Measurements from ENCODE around the gene WNT9B. TPM values are rescaled to one million over a fixed set of nuclear protein-coding genes. Genes with fewer than 3 reads are reported as not detected.

WNT9B gene
- total RNA-seq, 1 donor from 2014 or later, result not detected

- no peak overlapping the region for H3K4me3 ChIP-seq
Observed at GRCh38 chr17:46876926-46877325, 25.5 kb downstream of the WNT9B start.

GRCh38 chr17:46877466-46877865 is 26.1 kb downstream of the WNT9B start:
- no peak for TF ChIP-seq CTCF (IDR thresholded peaks at IDR 0.05)
- TF ChIP-seq EZH2phosphoT487 (IDR thresholded peaks at IDR 0.05), result no peak
- no peak for TF ChIP-seq EZH2 (IDR thresholded peaks at IDR 0.05)
- H3K27me3 ChIP-seq, result no peaks in the 10 kb centered on the region
- H3K4me1 ChIP-seq, result no peaks in the 10 kb centered on the region
- no peak overlapping the region for H3K9ac ChIP-seq
- no peaks in the 10 kb centered on the region for H3F3A ChIP-seq (ENCODE audit: low read depth)
- Mint-ChIP-seq H3K4me3 (no peak overlapping the region), H3K4me1 (no peaks in the 10 kb centered on the region), H3K9me3 (no peaks in the 10 kb centered on the region), H3K36me3 (no peaks in the 10 kb centered on the region), H3K27ac (no peak overlapping the region), H3K27me3 (ENCODE audit: insufficient read depth, low read depth) (peaks cover 7% of the 10 kb centered on the region)
- DNase-seq (ENCODE audit: low spot score), result no peak
- H3K4me2 ChIP-seq, result no peak overlapping the region
- no peaks in the 10 kb centered on the region for H3K9me3 ChIP-seq (ENCODE audit: low read depth)
- H4K20me1 ChIP-seq (ENCODE audit: low read depth), result no peaks in the 10 kb centered on the region
- no peak overlapping the region for H3K4me3 ChIP-seq
- H3K27ac ChIP-seq, result no peak overlapping the region
- H2AFZ ChIP-seq (replicated peaks), result no peak overlapping the region
- H3K36me3 ChIP-seq, result no peaks in the 10 kb centered on the region
- H3K79me2 ChIP-seq (ENCODE audit: low read depth), result no peaks in the 10 kb centered on the region

More at GRCh38 chr17:46876926-46877325, 25.5 kb downstream of the WNT9B start:
- no peaks in the 10 kb centered on the region for H4K20me1 ChIP-seq (ENCODE audit: low read depth)
- H3K79me2 ChIP-seq (ENCODE audit: low read depth), result no peaks in the 10 kb centered on the region
- no peak for DNase-seq (ENCODE audit: low spot score)
- H3K27me3 Mint-ChIP-seq (ENCODE audit: insufficient read depth, low read depth), result peaks cover 7% of the 10 kb centered on the region
- H3K4me2 ChIP-seq, result no peak overlapping the region
- H3F3A ChIP-seq (ENCODE audit: low read depth), result no peaks in the 10 kb centered on the region
- no peak overlapping the region for H3K27ac ChIP-seq
- no peaks in the 10 kb centered on the region for H3K4me1 Mint-ChIP-seq
- no peaks in the 10 kb centered on the region for H3K27me3 ChIP-seq
- no peaks in the 10 kb centered on the region for H3K9me3 ChIP-seq (ENCODE audit: low read depth)
- no peak overlapping the region for H3K4me3 Mint-ChIP-seq
- H2AFZ ChIP-seq (replicated peaks), result no peak overlapping the region
- H3K36me3 ChIP-seq, result no peaks in the 10 kb centered on the region
- no peaks in the 10 kb centered on the region for H3K4me1 ChIP-seq
- H3K27ac Mint-ChIP-seq, result no peak overlapping the region
- no peak overlapping the region for H3K9ac ChIP-seq
- no peaks in the 10 kb centered on the region for H3K9me3 Mint-ChIP-seq
- TF ChIP-seq EZH2 (IDR thresholded peaks at IDR 0.05), result no peak
- TF ChIP-seq EZH2phosphoT487 (IDR thresholded peaks at IDR 0.05), result no peak
- TF ChIP-seq CTCF (IDR thresholded peaks at IDR 0.05), result no peak
- no peaks in the 10 kb centered on the region for H3K36me3 Mint-ChIP-seq

GRCh38 chr17:46878055-46878454 is 26.7 kb downstream of the WNT9B start:
- H3F3A ChIP-seq (ENCODE audit: low read depth), result no peaks in the 10 kb centered on the region
- peaks cover 7% of the 10 kb centered on the region for H3K27me3 Mint-ChIP-seq (ENCODE audit: insufficient read depth, low read depth)
- no peak overlapping the region for H3K4me2 ChIP-seq
- no peaks in the 10 kb centered on the region for H3K27me3 ChIP-seq
- no peaks in the 10 kb centered on the region for H4K20me1 ChIP-seq (ENCODE audit: low read depth)
- no peaks in the 10 kb centered on the region for H3K4me1 Mint-ChIP-seq
- no peak overlapping the region for H3K4me3 ChIP-seq
- no peaks in the 10 kb centered on the region for H3K79me2 ChIP-seq (ENCODE audit: low read depth)
- TF ChIP-seq EZH2phosphoT487 (IDR thresholded peaks at IDR 0.05) (no peak), EZH2 (IDR thresholded peaks at IDR 0.05) (no peak), CTCF (IDR thresholded peaks at IDR 0.05) (no peak)
- H2AFZ ChIP-seq (replicated peaks), result no peak overlapping the region
- no peaks in the 10 kb centered on the region for H3K9me3 Mint-ChIP-seq
- H3K9me3 ChIP-seq (ENCODE audit: low read depth), result no peaks in the 10 kb centered on the region
- H3K9ac ChIP-seq, result no peak overlapping the region
- no peaks in the 10 kb centered on the region for H3K36me3 ChIP-seq
- no peak for DNase-seq (ENCODE audit: low spot score)
- no peak overlapping the region for H3K4me3 Mint-ChIP-seq
- H3K27ac Mint-ChIP-seq, result no peak overlapping the region
- no peak overlapping the region for H3K27ac ChIP-seq
- no peaks in the 10 kb centered on the region for H3K36me3 Mint-ChIP-seq
- no peaks in the 10 kb centered on the region for H3K4me1 ChIP-seq
